ENCODE results near the gene SASH1.

- TF ChIP-seq CTCF (IDR thresholded peaks at IDR 0.05) = no peak
- TF ChIP-seq EP300 (IDR thresholded peaks at IDR 0.05) = no peak
Measured at GRCh38 chr6:148572676-148573335, 230.2 kb downstream of the SASH1 start.
